ENCODE results near the gene LRP8.

The LRP8 gene

DNA sequence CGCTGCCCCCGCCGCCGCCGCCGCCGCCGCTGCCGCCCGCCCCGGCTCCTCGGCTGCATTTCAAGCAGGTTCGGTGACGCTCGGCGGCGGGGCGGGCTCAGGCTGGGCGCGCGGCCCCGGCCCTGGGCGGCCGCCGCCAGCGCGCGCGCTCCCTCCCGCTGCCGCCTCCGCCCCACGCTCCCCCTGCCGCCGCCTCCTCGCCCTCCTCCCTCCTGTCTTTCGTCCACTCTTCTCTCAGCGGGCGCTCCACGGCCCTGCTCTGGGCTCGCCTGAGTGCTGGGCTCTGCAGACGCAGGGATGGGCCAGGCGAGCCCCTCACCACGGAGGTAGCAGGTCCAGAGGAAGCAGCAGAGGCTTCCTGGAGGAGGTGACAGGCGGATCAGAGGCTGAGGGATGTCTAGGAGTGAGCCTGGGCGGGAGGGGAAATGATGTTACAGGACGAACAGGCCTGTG is at the start of gene LRP8:
LRP8 (minus strand) TSS at position 62 of the 453 bp plus-strand sequence. CDS start 158 bp downstream, outside the sequence.
- peak; percentile 75 for DNase-seq

- DNase-seq, result no peak
Observed at GRCh38 chr1:53377438-53377841, 49.6 kb upstream of the LRP8 start.

- no peak for DNase-seq
Observed at GRCh38 chr1:53376742-53377437, 49.0 kb upstream of the LRP8 start.

DNA sequence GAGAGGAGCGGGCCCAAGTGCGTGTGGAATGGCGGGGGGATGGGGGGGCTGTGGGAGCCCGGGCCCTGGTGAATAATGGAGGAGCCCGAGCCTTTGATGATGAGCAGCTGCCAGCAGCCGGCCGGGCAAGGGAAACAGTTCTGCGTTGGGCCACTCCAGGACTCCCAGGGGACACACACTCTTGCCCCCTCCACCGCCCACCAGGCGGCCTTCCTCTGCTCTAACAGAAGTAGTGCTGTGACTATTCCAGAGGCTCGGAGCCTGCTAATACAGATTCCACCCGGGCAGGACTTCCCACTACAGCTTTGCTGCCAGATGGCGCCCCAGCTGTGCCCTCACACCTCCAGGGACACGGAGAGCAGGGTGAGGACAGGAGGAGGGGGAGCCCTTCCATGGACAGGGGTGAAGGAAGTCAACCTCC is 48.2 kb upstream of the LRP8 start:
- DNase-seq, result no peak

GRCh38 chr1:53375440-53375839 is 47.6 kb upstream of the LRP8 start:
- no peak for DNase-seq

DNA sequence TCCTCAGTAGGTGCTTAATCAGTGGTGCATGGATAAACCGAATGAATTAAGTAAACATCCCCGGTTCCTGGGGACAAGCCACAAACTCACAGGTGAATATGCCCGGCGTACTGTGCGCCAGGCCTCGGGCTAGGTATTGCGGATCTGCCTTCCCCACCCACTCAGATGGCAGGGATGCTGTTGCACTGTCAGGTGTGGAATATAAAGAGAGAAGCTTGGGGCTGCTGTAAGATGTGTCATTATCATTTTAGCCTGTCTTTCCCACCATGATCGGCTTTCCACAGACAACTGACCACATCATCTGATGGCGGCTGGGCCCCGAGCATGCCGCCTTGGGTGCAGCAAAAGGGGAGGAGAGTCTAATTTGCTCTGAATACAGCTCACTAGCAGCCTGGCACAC is 45.4 kb upstream of the LRP8 start:
- DNase-seq, result no peak

GRCh38 chr1:53372501-53372951 is 44.7 kb upstream of the LRP8 start:
- DNase-seq, result no peak

DNA sequence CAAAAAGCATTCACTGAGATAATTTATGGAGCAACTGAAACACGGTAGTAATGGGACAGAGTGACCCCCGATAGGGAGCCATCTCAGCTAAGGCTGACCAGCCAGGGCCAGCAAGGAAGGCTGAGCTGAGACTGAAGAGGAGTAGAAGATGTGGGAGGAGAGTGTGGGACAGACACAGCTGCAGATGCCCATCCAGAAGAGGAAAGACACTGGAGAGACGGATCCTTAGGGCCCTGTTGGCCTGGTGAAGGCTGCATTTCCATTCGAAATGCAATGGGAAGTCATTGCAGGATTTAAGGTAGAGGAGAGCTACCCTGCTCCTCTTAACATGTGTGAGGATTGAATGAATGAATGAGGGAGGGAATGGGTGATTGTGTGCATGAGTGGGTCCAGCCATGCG is 44.0 kb upstream of the LRP8 start:
- DNase-seq, result no peak

DNA sequence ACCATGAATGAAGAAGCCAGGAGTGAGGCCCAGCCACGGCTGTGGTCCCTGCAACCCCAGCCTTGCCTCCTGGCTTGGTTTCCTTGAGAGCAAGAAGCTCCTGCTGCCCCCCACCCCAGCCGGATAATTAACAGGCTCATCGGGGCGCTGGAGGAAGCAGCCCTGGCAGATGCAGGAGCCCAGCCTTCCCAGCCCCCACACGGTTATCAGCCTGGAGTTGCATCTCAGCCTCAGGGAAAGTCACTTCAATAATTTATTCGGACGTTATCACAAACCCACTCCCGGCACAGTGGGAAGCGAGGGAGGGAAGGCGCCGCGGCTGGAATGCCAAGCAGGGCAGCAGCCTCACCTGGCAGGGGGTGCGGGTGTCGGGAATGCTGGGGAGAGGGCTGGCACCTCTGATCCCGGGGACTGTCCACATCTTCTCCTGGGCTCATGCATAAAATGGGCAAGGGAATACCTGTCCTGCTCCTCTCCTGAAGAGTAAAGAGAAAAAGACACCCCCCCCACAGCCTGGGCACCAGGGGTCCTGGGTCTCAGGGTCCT is 43.3 kb upstream of the LRP8 start:
- no peak for DNase-seq

- DNase-seq, result no peak
Observed at GRCh38 chr1:53370369-53370961, 42.6 kb upstream of the LRP8 start.

DNA sequence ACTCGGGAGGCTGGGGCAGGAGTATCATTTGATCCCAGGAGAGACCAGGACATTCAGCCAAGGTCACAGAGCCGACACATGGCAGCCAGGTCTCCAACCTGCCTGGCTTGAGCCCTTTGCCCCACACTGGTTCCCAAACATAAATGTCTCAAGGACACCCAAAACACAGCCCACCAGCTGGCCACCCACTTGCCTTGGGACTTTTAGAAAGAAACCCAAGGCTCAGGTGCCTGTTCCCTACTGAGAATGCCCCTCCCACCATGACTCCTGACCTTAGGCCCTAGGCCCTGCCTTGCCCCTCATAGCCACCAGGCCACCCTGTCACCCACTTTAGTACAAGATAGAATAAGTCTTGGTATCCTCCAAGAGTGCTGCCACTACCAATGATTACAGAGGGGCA is 41.9 kb upstream of the LRP8 start:
- DNase-seq, result no peak

DNA sequence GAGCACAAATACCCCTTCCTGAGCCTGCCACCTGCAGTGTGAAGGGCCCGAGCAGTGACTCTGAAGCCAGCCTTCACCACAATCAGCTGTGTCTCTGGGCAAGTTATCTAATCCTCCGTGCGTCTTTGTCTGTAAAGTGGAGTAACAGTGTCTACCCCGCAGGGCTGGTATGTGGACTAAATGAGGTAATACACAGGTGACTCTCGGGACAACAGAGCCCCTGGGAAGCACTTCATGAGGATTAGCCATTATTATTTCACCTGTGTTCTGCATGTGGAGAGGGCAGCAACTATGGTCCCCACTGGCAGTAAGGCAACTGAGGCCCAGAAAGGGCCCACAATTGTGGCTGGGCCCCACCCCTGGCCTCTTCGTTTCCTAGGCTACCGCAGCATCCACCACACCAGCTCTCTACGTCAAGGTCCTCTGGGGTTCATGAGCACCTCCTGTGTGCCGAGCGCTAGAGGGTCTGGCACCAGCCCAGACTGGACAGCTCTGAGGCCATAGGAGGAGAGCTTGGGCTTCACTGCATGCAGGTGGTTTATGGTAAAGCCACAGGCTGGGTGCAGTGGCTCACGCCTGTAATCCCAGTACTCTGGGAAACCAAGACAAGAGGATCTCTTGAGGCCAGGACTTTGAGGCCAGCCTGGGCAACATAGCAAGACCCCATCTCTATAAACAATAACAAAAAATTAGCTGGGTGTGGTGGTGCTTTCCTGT is 41.3 kb upstream of the LRP8 start:
- DNase-seq, result no peak

DNA sequence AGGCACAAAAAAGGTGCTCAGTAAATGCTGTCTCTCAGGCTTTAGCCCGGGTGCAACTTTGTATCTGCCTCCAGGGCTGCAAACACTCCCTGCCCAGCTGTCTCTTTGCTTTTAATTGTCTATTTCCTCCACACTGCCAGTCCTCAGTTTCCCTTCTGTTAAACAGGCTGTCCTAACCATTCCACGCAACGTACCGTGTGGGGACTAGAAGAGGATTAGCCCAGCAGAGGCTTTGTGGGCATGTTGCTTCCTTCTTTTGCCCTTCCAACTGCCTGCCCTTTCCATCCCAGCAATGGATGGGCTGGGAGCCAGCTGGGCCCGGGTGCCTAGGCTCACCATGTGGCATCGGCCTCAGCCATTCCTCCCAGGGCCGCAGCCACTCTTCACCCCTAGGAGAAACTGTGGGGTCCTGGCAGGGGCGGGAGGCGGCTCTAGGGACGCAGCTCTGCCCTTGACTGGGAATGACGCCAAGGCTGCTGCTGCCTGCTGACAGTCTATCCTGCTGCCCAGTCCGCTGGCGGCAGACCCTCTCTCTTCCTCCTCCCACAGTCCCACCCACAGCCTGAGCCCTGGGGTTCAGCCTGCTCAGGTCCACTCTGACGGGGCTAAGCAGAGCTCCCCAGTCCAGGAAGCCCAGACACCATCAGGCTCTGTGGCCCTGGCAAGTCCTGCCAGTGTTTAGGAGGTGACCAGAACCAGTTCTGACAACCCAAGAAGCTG is 40.6 kb upstream of the LRP8 start:
- DNase-seq, result no peak

DNA sequence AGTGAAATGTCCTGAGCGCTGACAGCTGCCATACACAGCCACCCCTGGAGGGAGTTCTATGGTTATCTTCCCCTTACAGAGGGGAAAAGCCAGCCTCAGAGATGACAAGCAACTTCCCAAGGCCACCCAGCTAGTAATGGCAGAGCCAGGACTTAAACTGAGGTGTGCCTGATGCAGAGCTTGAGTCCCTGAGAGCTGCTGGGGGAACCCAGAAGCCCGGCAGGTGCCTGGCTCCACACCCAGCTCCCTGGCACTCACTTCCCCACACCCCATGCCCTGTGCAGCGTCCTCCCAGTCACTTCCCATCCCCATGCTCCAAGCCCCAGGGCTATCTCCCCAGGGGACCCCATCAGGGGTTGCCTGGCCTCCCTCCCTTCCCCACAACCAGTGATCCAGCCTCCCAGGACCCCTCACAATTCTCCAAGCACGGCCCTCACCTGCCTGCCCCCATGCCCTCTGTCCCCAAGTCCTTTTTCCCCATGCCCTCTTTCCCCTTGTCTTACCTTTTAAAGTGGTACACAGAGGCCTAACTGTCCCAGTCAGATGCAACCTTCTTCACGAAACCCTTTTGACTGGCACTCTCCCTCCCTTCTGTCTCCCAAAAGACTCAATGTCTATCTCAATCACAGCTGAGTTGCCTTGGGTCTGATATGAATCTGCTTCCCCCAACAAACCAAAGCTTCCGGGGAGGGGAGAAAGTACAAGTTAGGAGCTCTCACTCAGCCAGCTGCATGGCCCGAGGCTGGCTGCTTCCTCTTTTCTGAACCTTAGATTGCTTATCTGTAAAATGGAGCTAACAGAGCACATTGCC is 39.8 kb upstream of the LRP8 start:
- DNase-seq, result no peak

- DNase-seq, result no peak
Observed at GRCh38 chr1:53366901-53367502, 39.1 kb upstream of the LRP8 start.

- no peak for DNase-seq
Observed at GRCh38 chr1:53365437-53366063, 37.7 kb upstream of the LRP8 start.

GRCh38 chr1:53362851-53363642 is 35.2 kb upstream of the LRP8 start:
- DNase-seq, result no peak

GRCh38 chr1:53362270-53362669 is 34.4 kb upstream of the LRP8 start:
- no peak for DNase-seq

GRCh38 chr1:53361541-53361961 is 33.7 kb upstream of the LRP8 start:
- no peak for DNase-seq

DNA sequence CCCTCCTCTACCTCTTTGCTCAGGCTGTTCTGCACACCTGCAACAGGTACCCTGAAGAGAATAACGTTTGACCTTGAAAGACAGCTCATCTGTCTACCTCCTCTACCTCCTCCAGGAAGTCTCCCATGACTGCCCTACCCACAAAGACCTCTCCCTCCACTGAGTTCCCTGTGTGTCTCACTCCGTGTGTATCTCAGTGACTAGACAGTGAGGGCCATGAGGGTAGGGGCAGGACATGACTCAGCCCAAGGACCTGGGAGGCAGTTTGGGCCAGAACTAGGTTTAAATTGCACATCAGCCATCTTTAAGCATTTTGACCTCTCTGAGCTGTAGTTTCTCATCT is 32.0 kb upstream of the LRP8 start:
- no peak for DNase-seq
